Panc1 (cell line): Measurements from ENCODE around the gene CELF2. TPM values are rescaled to one million over a fixed set of nuclear protein-coding genes. Genes with fewer than 3 reads are reported as not detected.

Experiments
- ATAC-seq: fragments of 200-7000 bp; cut with Tn5 transposase; 2 replicates; pipeline ENCODE4 v1.9.1; 2020; ENCODE audit warnings: mild to moderate bottlenecking, moderate library complexity
- BruUV-seq: library from RNA; stranded (reverse); fragments of 400-500 nt; replicated peaks from 2 replicates; lab custom pipeline; 2021; lab: Mats Ljungman, UMichigan
- CTCF ChIA-PET: fragments of 300-600 bp; sonication (Branson Sonifier 250); formaldehyde crosslinking; loops from one replicate; lab custom pipeline; 2022; ENCODE audit warnings: antibody characterized with exemption; lab: Charles Lee
- POLR2A ChIA-PET: fragments of 300-600 bp; sonication (Branson Sonifier 250); formaldehyde crosslinking; loops from one replicate; lab custom pipeline; 2022; ENCODE audit warnings: antibody characterized with exemption; lab: Charles Lee
- DNase-seq: peaks from one replicate; pipeline ENCODE4 v3.0.0-alpha.2; 2010; ENCODE audit warnings: low read depth, low spot score
- H3K27ac ChIP-seq: 2 replicates; pipeline ENCODE4 v1.5.1; 2011; ENCODE audit warnings: mild to moderate bottlenecking, low read length, inconsistent platforms
- H3K27me3 ChIP-seq: fragments of 200-500 bp; sonication (Bioruptor generic); 2 replicates; pipeline ENCODE4 v1.6.0; 2014; ENCODE audit warnings: low read length, inconsistent platforms; ENCODE audit not compliant: control insufficient read depth, insufficient read depth
- H3K36me3 ChIP-seq: fragments of 200-500 bp; sonication (Bioruptor generic); 2 replicates; pipeline ENCODE4 v1.5.1; 2014; ENCODE audit warnings: inconsistent platforms, mild to moderate bottlenecking, low read length, moderate library complexity; ENCODE audit not compliant: control insufficient read depth, insufficient read depth
- H3K4me1 ChIP-seq: 2 replicates; pipeline ENCODE4 v1.5.1; 2011; ENCODE audit warnings: inconsistent platforms, mild to moderate bottlenecking, low read length, moderate library complexity; ENCODE audit not compliant: control insufficient read depth, insufficient read depth
- H3K4me3 ChIP-seq, 2 experiments: 2 replicates each; pipeline ENCODE4 v1.5.1; 2011 to 2012; ENCODE audit warnings: low read depth in 2 of 2, low read length in 2 of 2, mild to moderate bottlenecking in 2 of 2, inconsistent platforms in 1 of 2, moderate library complexity in 1 of 2
- H3K9me3 ChIP-seq: fragments of 200-500 bp; sonication (Bioruptor generic); 2 replicates; pipeline ENCODE4 v1.5.1; 2014; ENCODE audit warnings: low read depth, mild to moderate bottlenecking, inconsistent platforms, low read length, moderate library complexity; ENCODE audit not compliant: control insufficient read depth, insufficient read depth
- POLR2AphosphoS5 ChIP-seq: IDR thresholded peaks from 2 replicates; pipeline ENCODE4 v1.6.1; 2012; ENCODE audit warnings: mild to moderate bottlenecking, low read depth, low read length, moderate library complexity
- SIN3A ChIP-seq: IDR thresholded peaks from 2 replicates; pipeline ENCODE4 v1.6.1; 2012; ENCODE audit warnings: low read depth, mild to moderate bottlenecking, low read length, moderate library complexity, borderline replicate concordance; ENCODE audit not compliant: insufficient read depth
- TCF7L2 ChIP-seq: IDR thresholded peaks from 2 replicates; pipeline ENCODE4 v1.6.1; 2011; ENCODE audit warnings: mild to moderate bottlenecking, low read depth, low read length, inconsistent platforms
- in situ Hi-C: cut with HindIII; loops from 2 replicates; pipeline ENCODE4 v1.10.0; 2016; ENCODE audit warnings: low sequenced_read_pairs, low pct_unique_long_range_greater_than_20kb
- intact Hi-C: fragments of 100-400 bp; cut with micrococcal nuclease; formaldehyde crosslinking; loops from one replicate; pipeline ENCODE4 v1.10.0; 2022; ENCODE audit not compliant: unreplicated experiment
- total RNA-seq: library from RNA; stranded (reverse); gene quantifications from one replicate; pipeline ENCODE4 v1.2.1, GENCODE V29; 2021; ENCODE audit not compliant: unreplicated experiment
- TF ChIP-seq, protein P1 (sequence below): fragments of 450-650 bp; IDR thresholded peaks from 2 replicates; pipeline ENCODE4 v1.5.1; 2017; ENCODE audit warnings: mild to moderate bottlenecking
- TF ChIP-seq, protein P2 (sequence below), 2 experiments: IDR thresholded peaks; 2 replicates each; pipeline ENCODE4 v1.6.1; 2011 to 2012; ENCODE audit warnings: low read depth in 2 of 2, control low read depth in 1 of 2, low read length in 1 of 2, mild to moderate bottlenecking in 1 of 2, moderate library complexity in 1 of 2; ENCODE audit not compliant: insufficient read depth in 1 of 2

Gene CELF2
- total RNA-seq, 1 experiment from 2014 or later = 0.44 TPM

GRCh38 chr10:11334436-11334835, 316.8 kb downstream of the CELF2 start:
- in situ Hi-C loops (no loop called here), intact Hi-C loops (no loop called here)
- DNase-seq (no peak), ATAC-seq (no peak)
- Histone ChIP-seq H3K9me3 (no peaks in the 10 kb centered on the region), H3K4me3 (no peak overlapping the region), H3K4me1 (no peaks in the 10 kb centered on the region), H3K36me3 (no peaks in the 10 kb centered on the region), H3K27ac (no peak overlapping the region), H3K27me3 (no peaks in the 10 kb centered on the region)
- no TSS peak for BruUV-seq
- TF ChIP-seq, protein P1, sequence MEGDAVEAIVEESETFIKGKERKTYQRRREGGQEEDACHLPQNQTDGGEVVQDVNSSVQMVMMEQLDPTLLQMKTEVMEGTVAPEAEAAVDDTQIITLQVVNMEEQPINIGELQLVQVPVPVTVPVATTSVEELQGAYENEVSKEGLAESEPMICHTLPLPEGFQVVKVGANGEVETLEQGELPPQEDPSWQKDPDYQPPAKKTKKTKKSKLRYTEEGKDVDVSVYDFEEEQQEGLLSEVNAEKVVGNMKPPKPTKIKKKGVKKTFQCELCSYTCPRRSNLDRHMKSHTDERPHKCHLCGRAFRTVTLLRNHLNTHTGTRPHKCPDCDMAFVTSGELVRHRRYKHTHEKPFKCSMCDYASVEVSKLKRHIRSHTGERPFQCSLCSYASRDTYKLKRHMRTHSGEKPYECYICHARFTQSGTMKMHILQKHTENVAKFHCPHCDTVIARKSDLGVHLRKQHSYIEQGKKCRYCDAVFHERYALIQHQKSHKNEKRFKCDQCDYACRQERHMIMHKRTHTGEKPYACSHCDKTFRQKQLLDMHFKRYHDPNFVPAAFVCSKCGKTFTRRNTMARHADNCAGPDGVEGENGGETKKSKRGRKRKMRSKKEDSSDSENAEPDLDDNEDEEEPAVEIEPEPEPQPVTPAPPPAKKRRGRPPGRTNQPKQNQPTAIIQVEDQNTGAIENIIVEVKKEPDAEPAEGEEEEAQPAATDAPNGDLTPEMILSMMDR = no peak
- TF ChIP-seq SIN3A = no peak
- TF ChIP-seq, protein P2, sequence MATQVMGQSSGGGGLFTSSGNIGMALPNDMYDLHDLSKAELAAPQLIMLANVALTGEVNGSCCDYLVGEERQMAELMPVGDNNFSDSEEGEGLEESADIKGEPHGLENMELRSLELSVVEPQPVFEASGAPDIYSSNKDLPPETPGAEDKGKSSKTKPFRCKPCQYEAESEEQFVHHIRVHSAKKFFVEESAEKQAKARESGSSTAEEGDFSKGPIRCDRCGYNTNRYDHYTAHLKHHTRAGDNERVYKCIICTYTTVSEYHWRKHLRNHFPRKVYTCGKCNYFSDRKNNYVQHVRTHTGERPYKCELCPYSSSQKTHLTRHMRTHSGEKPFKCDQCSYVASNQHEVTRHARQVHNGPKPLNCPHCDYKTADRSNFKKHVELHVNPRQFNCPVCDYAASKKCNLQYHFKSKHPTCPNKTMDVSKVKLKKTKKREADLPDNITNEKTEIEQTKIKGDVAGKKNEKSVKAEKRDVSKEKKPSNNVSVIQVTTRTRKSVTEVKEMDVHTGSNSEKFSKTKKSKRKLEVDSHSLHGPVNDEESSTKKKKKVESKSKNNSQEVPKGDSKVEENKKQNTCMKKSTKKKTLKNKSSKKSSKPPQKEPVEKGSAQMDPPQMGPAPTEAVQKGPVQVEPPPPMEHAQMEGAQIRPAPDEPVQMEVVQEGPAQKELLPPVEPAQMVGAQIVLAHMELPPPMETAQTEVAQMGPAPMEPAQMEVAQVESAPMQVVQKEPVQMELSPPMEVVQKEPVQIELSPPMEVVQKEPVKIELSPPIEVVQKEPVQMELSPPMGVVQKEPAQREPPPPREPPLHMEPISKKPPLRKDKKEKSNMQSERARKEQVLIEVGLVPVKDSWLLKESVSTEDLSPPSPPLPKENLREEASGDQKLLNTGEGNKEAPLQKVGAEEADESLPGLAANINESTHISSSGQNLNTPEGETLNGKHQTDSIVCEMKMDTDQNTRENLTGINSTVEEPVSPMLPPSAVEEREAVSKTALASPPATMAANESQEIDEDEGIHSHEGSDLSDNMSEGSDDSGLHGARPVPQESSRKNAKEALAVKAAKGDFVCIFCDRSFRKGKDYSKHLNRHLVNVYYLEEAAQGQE (IDR thresholded peaks at IDR 0.05; ENCODE audit: insufficient read depth in 1 of 2, low read depth in 2 of 2, low read length in 1 of 2) = no peak
- no peak for TF ChIP-seq POLR2AphosphoS5
- TF ChIP-seq TCF7L2 = no peak
- ChIA-PET CTCF (no interaction called here), POLR2A (no interaction called here)

- no peak overlapping the region for H3K27ac ChIP-seq
- intact Hi-C loops (no loop called here), in situ Hi-C loops (no loop called here)
- H3K36me3 ChIP-seq = no peaks in the 10 kb centered on the region
- H3K9me3 ChIP-seq = no peaks in the 10 kb centered on the region
- DNase-seq = no peak
- H3K4me3 ChIP-seq = no peak overlapping the region
- H3K27me3 ChIP-seq = no peaks in the 10 kb centered on the region
- no TSS peak for BruUV-seq
- ChIA-PET POLR2A (no interaction called here), CTCF (no interaction called here)
- ATAC-seq = no peak
- TF ChIP-seq SIN3A = no peak
- TF ChIP-seq, protein P1 = no peak
- H3K4me1 ChIP-seq = no peaks in the 10 kb centered on the region
These were observed 317.5 kb downstream of the CELF2 start for GRCh38 chr10:11335167-11335652.
